Neural cell (in vitro differentiated cells): ENCODE data around the gene C2orf49. TPM values are rescaled to one million over a fixed set of nuclear protein-coding genes. Genes with fewer than 3 reads are reported as not detected.
A peak's percentile ranks its signal among the peaks of the same experiment; 100 is the strongest.

Source experiments
- H2AFZ ChIP-seq: fragments of 200-600, 300-800 bp; sonication (generic), shearing (Covaris generic); 2 replicates; pipeline ENCODE4 v1.6.0; 2014; ENCODE audit warnings: low read depth, mild to moderate bottlenecking, antibody characterized with exemption, low read length, moderate library complexity
- H3F3A ChIP-seq: fragments of 200-600 bp; shearing (Covaris generic); 2 replicates; pipeline ENCODE4 v1.6.1; 2016; ENCODE audit warnings: mild to moderate bottlenecking, moderate library complexity, mixed read lengths, antibody characterized with exemption, low read length; ENCODE audit not compliant: insufficient read depth, poor library complexity, severe bottlenecking
- H3K27ac ChIP-seq: fragments of 200-600, 300-800 bp; sonication (generic), shearing (Covaris generic); 2 replicates; pipeline ENCODE4 v1.5.1; 2014; ENCODE audit warnings: mild to moderate bottlenecking, low read length, moderate library complexity
- H3K27me3 ChIP-seq: fragments of 300-800, 200-600 bp; sonication (generic), shearing (Covaris generic); 2 replicates; pipeline ENCODE4 v1.6.0; 2014; ENCODE audit warnings: mild to moderate bottlenecking, low read depth, low read length, moderate library complexity; ENCODE audit not compliant: insufficient read depth
- H3K36me3 ChIP-seq: fragments of 300-800, 200-600 bp; sonication (generic), shearing (Covaris generic); 2 replicates; pipeline ENCODE4 v1.5.1; 2014; ENCODE audit warnings: mild to moderate bottlenecking, antibody characterized with exemption, low read length, moderate library complexity; ENCODE audit not compliant: insufficient read depth
- H3K4me2 ChIP-seq: fragments of 300-800, 200-600 bp; sonication (generic), shearing (Covaris generic); 2 replicates; pipeline ENCODE4 v1.6.0; 2014; ENCODE audit warnings: mild to moderate bottlenecking, low read length
- H3K4me3 ChIP-seq: fragments of 300-800, 200-600 bp; sonication (generic), shearing (Covaris generic); 2 replicates; pipeline ENCODE4 v1.5.1; 2014; ENCODE audit warnings: mild to moderate bottlenecking, low read length, moderate library complexity
- H3K79me2 ChIP-seq: fragments of 200-600 bp; shearing (Covaris generic); replicated peaks from 2 replicates; pipeline ENCODE4 v1.6.0; 2014; ENCODE audit warnings: mild to moderate bottlenecking, low read length, moderate library complexity; ENCODE audit not compliant: insufficient read depth
- H3K9ac ChIP-seq: fragments of 300-800, 200-600 bp; sonication (generic), shearing (Covaris generic); 2 replicates; pipeline ENCODE4 v1.6.1; 2016; ENCODE audit warnings: mild to moderate bottlenecking, low read length, mixed read lengths
- H3K9me2 ChIP-seq: fragments of 200-600 bp; shearing (Covaris generic); 2 replicates; pipeline ENCODE4 v1.6.1; 2016; ENCODE audit warnings: mild to moderate bottlenecking, low read length, mixed read lengths; ENCODE audit not compliant: insufficient read depth
- H3K9me3 ChIP-seq: fragments of 200-600, 300-800 bp; sonication (generic), shearing (Covaris generic); 2 replicates; pipeline ENCODE4 v1.6.1; 2016; ENCODE audit warnings: mild to moderate bottlenecking, mixed run types, low read length, moderate library complexity, mixed read lengths
- H4K20me1 ChIP-seq: fragments of 200-600 bp; shearing (Covaris generic); 2 replicates; pipeline ENCODE4 v1.6.1; 2016; ENCODE audit warnings: mild to moderate bottlenecking, mixed run types; ENCODE audit not compliant: insufficient read depth
- CTCF ChIP-seq: fragments of 450-650 bp; IDR thresholded peaks from 2 replicates; pipeline ENCODE4 v1.5.1; 2014; ENCODE audit warnings: antibody characterized with exemption, mild to moderate bottlenecking, moderate library complexity; ENCODE audit not compliant: poor library complexity, severe bottlenecking
- EP300 ChIP-seq: fragments of 450-650 bp; conservative IDR thresholded peaks from 2 replicates; pipeline ENCODE4 v1.6.1; 2014; ENCODE audit warnings: antibody characterized with exemption, mild to moderate bottlenecking, moderate library complexity; ENCODE audit not compliant: poor library complexity, severe bottlenecking
- EZH2 ChIP-seq: fragments of 200-600, 300-800 bp; shearing (Covaris generic), sonication (generic); IDR thresholded peaks from 2 replicates; pipeline ENCODE4 v1.6.1; 2014; ENCODE audit warnings: antibody characterized with exemption, low read length, borderline replicate concordance, mild to moderate bottlenecking; ENCODE audit not compliant: insufficient read depth, poor library complexity, severe bottlenecking
- MXI1 ChIP-seq: fragments of 450-650 bp; conservative IDR thresholded peaks from 2 replicates; pipeline ENCODE4 v1.6.1; 2014; ENCODE audit warnings: antibody characterized with exemption, mild to moderate bottlenecking; ENCODE audit not compliant: poor library complexity, severe bottlenecking
- POLR2AphosphoS5 ChIP-seq: IDR thresholded peaks from 2 replicates; pipeline ENCODE4 v1.6.1; 2012
- RAD21 ChIP-seq: fragments of 450-650 bp; conservative IDR thresholded peaks from 2 replicates; pipeline ENCODE4 v1.6.1; 2014; ENCODE audit warnings: antibody characterized with exemption, mild to moderate bottlenecking, moderate library complexity
- REST ChIP-seq: IDR thresholded peaks from 2 replicates; pipeline ENCODE4 v1.6.1; 2012; ENCODE audit warnings: borderline replicate concordance
- SMC3 ChIP-seq: fragments of 450-650 bp; conservative IDR thresholded peaks from 2 replicates; pipeline ENCODE4 v1.6.1; 2014; ENCODE audit warnings: antibody characterized with exemption, mild to moderate bottlenecking, moderate library complexity; ENCODE audit not compliant: poor library complexity
- TAF1 ChIP-seq: IDR thresholded peaks from 2 replicates; pipeline ENCODE4 v1.6.1; 2012; ENCODE audit warnings: low read depth
- polyA plus RNA-seq: library from polyadenylated mRNA; depleted of rRNA; stranded (reverse); fragments of >200 nt; gene quantifications from 2 replicates; pipeline ENCODE4 v1.2.3, GENCODE V29; 2014

The C2orf49 gene
- polyA plus RNA-seq, 1 donor from 2014 or later: 35.6 TPM

GRCh38 chr2:105397953-105398335, 60.6 kb downstream of the C2orf49 start:
- Histone ChIP-seq H3K9me2 (no peaks in the 10 kb centered on the region), H3K4me3 (peak overlapping the region; percentile 68), H3F3A (no peaks in the 10 kb centered on the region), H3K27me3 (peaks cover 23% of the 10 kb centered on the region), H4K20me1 (no peaks in the 10 kb centered on the region), H3K79me2 (no peaks in the 10 kb centered on the region), H3K4me2 (peak overlapping the region; percentile 23), H3K36me3 (no peaks in the 10 kb centered on the region), H3K27ac (no peak overlapping the region), H3K9ac (peak overlapping the region; percentile 73), H2AFZ (no peak overlapping the region), H3K9me3 (no peaks in the 10 kb centered on the region)
- TF ChIP-seq SMC3 (no peak), EP300 (no peak), EZH2 (no peak), REST (no peak), MXI1 (no peak), POLR2AphosphoS5 (no peak), CTCF (no peak), RAD21 (no peak), TAF1 (no peak)

GRCh38 chr2:105398336-105399206, 61.2 kb downstream of the C2orf49 start, which contains the start of gene FHL2:
Gene FHL2, minus strand, starts transcription at chr2:105399051. Its CDS starts 12,535 bp downstream, at chr2:105386516.
- no peaks in the 10 kb centered on the region for H3K79me2 ChIP-seq
- H3K4me3 ChIP-seq: peak within 1 kb of the TSS; percentile 68
- peak within 1 kb of the TSS; percentile 23 for H3K4me2 ChIP-seq
- H3K27ac ChIP-seq: peak within 1 kb of the TSS; percentile 14
- no peaks in the 10 kb centered on the region for H3K36me3 ChIP-seq
- no peaks in the 10 kb centered on the region for H3K9me2 ChIP-seq
- no peaks in the 10 kb centered on the region for H4K20me1 ChIP-seq
- no peaks in the 10 kb centered on the region for H3K9me3 ChIP-seq
- TF ChIP-seq POLR2AphosphoS5 (peak; percentile 29), RAD21 (peak; percentile 9), MXI1 (no peak), CTCF (peak; percentile 69), SMC3 (no peak), EP300 (peak; percentile 33), EZH2 (no peak)
- H3K27me3 ChIP-seq: peaks cover 23% of the 10 kb centered on the region
- no peaks in the 10 kb centered on the region for H3F3A ChIP-seq
- peak within 1 kb of the TSS; percentile 73 for H3K9ac ChIP-seq
- peak within 1 kb of the TSS; percentile 8 for H2AFZ ChIP-seq

Other genes with a start within 250 kb of the C2orf49 start
- gene GPR45, start 95.8 kb upstream of the C2orf49 start, polyA plus RNA-seq: 4.1 and 6.8 TPM in 2 replicates
- gene TGFBRAP1, start 7.8 kb upstream of the C2orf49 start, polyA plus RNA-seq: 13.9 and 15.2 TPM in 2 replicates
- 1.0 and 3.5 TPM in 2 replicates for gene FHL2, start 61.5 kb downstream of the C2orf49 start, polyA plus RNA-seq